HCEC 1CT (cell line): ENCODE results near the gene PTPRN2.

Source experiments
- DNase-seq: peaks from one replicate; pipeline ENCODE4 v3.0.0-alpha.2; 2017

The PTPRN2 gene

DNA sequence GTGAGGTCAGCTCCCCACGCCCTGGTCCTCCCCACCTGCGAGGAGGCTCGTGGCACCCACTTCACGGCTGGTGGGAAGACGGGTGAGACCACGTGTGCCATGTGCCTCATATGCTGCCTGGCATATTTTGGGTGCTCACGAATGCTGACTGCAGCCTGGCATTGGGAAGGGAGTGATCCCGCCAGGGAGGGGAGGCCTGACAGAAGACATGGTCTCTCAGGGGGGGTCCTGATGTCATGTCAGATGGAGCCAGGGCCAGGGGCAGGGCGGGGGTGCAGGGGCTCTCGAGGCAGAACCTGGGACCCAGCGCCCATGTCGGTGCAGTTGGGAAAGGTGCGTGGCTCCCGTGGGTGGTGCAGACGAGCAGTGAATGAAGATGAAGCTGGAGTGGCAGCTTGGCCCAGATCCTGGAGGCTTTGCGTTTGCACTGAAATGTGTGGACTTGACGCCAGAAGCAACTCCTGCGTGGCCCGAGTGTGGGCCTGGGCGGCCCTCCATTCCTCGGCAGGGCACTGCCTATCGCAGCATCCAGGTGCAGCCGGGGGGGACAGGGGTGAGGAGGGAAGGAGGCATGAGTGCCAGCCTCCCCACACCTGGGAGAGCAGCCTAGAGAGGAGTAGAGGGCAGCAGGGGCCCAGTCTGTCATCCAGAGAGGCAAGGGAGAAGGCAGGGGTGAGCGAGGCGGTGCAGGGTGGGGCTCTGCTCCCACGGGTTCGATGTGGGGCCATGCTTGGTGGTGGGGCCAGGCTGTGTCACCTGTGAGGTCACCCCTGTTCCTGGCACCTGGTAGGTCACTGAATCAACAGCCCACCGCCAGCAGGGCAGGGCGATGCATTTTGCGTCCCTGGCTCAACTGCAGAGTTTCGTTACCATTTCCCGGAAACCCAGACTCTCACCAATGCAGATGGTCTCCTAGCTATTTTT, 865.2 kb downstream of the PTPRN2 start:
- DNase-seq = no peak

DNA sequence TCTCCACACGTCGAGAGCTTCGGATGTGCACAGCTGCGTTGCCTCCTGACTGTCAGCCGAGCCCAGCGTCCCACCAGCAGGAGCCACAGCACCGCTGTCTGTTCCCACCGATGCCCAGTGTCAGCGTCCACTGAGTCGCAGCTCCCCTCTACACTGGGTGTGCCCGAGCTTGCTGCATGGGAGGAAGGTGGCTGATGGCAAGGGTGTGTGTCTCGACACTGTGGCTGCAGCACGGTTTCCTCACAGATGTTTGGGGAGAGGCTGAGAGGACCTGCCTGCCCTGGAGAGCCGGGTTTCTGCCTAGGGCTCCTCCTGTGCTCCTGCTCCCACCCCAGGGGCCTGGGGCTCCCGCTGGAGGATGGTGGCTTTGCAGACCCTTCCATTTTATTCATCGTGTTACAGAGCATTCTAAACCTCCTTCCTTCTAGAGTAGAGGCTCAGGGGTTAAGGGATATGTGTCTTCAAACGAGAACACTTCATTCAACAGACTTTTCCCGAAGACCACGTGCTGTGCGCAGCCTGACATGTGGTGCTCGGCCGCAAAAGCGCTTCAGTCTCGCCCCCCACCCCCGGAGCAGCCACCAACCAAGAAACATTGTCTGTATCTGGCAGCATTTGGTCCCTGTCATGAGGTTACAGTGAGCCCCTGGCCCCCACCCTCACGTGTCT, 866.0 kb downstream of the PTPRN2 start:
- no peak for DNase-seq

GRCh38 chr7:157719705-157720655, 867.6 kb downstream of the PTPRN2 start:
- DNase-seq = no peak

DNA sequence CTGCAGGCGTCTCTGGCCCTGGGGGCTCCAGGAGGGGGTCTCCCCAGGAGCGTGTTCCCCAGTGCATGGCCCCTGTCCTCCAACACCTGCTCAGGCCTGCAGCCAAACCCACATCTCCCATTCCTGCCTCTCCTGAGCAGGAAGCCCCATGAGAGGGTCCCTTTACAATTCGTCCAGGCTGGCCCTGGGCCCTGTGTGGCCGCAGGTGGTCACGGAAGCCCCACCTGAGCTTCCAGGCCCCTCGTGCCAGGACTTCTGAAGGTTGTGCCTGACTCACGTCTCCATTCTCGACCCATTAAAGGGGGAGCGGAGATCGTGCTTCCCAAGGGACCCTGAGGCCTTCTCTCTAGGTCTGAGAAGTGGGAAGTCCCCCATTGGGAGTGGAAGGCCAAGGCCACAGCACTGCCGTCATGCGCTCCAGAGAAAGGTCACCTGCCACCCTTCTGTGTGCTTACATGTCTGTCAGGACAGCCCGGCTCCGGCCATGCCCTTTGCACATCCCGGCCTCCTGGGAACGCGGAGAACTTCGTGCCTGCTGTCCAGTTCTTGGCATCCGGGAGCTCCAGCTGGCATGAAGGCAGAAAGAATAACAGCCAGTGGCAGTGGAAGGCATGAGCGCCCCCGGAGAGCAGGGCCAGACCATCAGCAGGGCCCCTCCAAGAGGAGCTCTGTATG, 868.5 kb downstream of the PTPRN2 start:
- no peak for DNase-seq

DNA sequence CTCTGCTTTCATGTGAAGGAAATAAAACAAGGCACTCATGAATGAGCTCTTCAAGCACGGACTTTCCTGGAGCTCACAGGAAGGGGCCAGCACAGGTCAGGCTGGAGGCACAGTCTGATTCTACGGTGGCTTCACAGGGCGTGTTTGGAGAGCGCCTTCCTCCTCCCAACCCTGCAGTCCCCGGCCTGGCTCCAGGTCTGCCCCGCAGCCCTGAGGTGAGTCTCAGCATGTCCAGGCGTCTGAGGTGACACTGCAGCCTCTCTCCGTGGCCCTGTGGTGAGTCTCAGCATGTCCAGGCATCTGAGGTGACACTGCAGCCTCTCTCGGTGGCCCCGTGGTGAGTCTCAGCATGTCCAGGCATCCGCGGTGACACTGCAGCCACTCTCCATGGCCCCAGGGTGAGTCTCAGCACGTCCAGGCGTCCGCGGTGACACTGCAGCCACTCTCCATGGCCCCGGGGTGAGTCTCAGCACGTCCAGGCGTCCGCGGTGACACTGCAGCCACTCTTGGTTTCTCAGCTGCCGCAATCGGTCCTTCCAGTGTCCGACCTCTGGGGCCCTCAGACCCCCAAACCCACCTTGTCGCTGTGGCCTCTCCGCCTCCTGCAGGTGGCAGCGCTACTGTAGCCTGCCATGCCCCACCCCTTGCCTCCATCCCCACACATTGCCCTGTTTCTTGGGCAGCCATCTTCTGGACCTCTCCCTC, 869.2 kb downstream of the PTPRN2 start:
- DNase-seq = no peak

DNA sequence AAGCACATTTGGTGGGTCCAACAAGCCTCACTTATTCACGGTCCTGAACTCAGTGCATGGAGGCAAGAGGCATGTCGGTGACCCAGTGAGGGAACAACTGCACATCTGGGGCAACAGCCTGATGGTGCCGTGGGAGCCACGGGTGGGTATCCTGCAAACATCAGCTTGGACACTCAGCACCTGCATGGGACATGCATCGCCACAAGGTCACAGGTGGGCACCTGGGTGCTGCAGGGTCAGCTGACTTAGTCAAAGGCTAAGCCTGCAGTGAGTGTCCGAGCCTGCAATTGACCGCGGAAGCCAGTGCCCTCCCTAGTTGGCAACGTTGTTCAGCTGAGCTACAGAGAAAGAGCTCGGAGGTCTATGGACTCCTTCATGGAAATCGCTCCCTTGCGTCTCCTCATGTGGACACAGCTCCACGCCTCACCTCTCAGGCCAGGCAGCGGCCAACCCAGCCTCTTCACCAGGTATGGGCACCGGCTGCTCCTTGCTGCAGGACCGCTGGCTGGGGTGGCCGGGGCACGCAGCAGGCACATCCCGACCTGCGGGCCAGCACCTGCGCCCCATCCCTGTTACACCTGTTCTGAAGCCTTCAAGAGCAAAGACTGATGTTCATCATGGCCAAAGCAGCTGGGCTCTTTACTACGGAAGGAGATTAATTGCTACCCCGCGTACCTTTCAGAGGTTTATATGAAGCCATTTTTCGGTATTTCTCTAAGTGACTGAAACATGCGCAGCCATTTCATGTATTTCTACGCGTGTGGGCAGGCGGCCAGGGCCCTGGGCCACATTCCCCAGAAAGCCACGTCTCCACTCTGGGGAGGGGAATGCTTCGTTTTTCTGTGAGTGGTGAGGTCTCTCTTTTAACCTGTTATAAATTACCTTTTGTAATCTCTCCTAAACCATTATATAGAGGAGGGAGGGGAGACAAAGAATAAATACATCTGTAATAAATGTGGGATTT, 870.1 kb downstream of the PTPRN2 start:
- no peak for DNase-seq

GRCh38 chr7:157715938-157716280, 871.7 kb downstream of the PTPRN2 start:
- no peak for DNase-seq

GRCh38 chr7:157715071-157715937, 872.3 kb downstream of the PTPRN2 start:
- DNase-seq = no peak

DNA sequence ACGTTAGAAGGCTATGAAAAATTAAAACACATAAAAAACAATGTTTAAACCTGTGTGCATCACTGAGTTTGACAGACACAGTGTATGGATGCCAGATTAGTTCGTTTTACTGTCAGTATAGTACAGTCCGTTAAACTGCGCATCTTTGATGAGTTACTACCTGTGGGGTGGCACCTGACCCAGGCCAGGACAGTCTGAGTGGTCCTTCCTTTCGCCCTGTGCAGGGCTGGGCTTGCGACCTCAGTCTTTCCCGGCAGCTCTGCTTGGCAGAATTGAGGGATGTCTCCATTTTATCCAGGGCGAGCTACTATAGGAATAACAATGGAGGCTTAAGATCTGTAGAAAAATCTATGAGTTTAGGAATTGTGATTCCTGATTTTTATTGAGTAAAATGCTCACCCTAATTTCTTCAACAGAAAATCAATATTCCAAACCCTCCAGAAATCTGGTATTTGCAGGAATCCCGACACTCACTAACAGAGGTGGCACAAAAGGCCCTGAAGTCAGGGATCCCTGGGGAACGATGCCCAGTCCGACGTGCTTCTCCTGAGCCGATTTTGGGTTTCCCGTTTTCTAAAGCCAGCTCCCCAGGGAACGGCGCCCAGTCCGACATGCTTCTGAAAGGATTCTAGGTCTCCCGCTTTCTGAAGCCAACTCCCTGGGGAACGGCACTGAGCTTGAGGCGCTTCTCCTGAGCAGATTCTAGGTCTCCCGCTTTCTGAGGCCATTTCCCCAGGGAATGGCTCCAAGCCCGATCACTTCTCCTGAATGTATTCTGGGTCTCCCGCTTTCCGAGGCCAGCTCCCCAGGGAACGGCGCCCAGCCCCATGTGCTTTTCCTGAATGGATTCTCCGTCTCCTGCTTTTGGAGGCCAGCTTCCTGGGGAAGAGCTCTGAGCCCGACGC, 873.2 kb downstream of the PTPRN2 start:
- DNase-seq = no peak

DNA sequence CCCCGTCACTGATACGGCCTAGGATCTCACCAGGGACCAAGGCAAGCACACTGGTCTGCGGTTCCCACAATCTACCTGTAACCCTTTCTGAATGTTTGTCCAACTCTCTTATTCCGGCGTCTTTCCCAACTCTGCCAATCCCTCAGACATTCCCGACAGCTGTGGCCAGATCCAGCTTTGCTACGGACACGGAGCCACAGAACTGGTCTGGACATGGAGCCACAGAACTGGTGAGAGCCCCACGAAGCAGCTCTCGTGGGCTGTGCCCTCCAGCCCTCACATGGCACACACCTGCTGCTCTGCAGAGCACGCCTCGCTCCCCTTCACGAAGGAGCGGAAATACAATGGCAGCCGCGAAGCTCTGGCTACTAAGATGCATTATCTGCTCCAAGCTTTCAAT, 874.0 kb downstream of the PTPRN2 start:
- no peak for DNase-seq

GRCh38 chr7:157712666-157713235, 874.9 kb downstream of the PTPRN2 start:
- DNase-seq = no peak

DNA sequence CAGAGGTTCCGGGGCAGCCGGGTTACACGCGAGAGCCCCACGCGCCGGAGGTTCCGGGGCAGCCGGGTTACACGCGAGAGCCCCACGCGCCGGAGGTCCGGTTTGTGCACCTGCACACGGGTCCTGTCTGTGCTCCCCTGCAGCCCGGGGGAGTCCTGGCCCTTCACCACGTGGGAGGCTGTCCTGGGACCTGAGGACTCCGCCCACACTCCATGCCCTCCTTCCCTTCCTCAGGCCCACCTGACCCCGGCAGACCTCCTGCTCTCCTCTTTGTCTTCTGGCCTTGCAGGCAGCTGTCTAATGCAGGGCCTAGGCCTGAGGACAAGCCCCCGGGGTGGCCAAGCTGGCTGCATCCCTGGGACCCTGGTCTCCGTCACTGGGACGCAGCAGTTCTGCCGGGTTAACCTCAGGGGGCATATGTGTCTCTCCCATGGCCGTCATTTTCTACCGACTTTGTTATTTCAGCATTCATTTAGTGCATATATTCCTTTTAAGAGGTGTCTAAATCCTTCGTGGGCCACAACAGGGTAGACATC, 876.2 kb downstream of the PTPRN2 start:
- DNase-seq = no peak

GRCh38 chr7:157710396-157710795, 877.2 kb downstream of the PTPRN2 start:
- DNase-seq = no peak

- DNase-seq = no peak
Observed at GRCh38 chr7:157709531-157710251, 877.9 kb downstream of the PTPRN2 start.

GRCh38 chr7:157708919-157709295, 878.7 kb downstream of the PTPRN2 start:
- DNase-seq = no peak

DNA sequence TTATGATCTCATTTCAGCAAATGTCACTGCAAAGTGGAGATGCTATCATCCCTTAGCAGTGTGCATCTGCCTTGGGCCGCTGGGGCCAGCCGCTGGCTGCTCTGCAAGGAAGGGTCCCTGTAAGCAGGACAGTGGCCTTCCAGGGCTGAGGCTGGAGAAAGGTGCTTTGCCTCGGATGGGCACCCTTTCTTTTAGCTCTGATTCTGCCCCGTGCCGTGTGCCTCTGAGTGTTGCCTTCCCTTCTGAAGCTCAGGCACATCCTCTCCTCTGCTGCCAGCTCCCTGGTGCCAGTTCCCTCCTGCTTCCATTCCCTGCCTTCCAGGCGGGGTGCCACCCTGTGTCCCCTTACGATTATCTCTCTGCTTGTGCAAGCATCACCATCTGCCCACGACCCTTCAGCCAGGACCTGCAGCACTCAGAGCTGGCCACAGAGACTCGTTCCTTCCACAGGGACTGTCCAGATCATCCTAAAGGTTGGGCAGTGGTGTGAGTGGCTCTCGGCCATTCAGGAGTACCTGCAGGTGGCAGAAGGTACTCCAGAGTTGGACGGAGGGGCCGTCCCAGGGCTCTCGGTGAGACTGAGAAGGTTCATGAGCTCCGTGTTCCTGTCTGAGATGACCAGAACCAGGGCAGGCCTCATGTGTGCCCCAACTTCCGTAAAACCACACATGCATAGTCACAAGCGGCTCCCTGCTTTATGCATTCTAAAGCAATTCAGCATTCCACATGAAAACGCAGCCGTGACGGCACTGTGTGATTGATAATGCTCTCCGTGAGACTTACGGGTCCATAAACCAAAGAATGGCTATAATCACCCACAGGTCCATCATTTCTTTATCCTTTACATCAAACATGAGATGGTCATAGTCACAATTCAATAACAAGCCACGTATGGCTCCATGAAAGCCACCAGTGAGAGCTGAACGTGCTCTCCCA, 879.4 kb downstream of the PTPRN2 start:
- no peak for DNase-seq
